ENCODE measurements around the gene AGT. TPM values are rescaled to one million over a fixed set of nuclear protein-coding genes. Genes with fewer than 3 reads are reported as not detected.
"Not testable (repeated sequence)": the region's sequence is repeated elsewhere in the genome, so short reads cannot be mapped to it uniquely, and the experiment has no call there.

Gene AGT
- polyA plus RNA-seq, 4 donors: 12.0 to 41.5 (median 17.8) TPM

- DNase-seq (ENCODE audit: low read depth in 4 of 4, low spot score in 3 of 4): no peak
Observed at GRCh38 chr1:230708631-230709580, 5.0 kb downstream of the AGT start.

- no peak for DNase-seq (ENCODE audit: low read depth in 4 of 4, low spot score in 3 of 4)
Observed at GRCh38 chr1:230707732-230708630, 5.9 kb downstream of the AGT start.

- DNase-seq (ENCODE audit: low read depth in 4 of 4, low spot score in 3 of 4): no peak
Observed at GRCh38 chr1:230706887-230707731, 6.8 kb downstream of the AGT start.

- DNase-seq (ENCODE audit: low read depth in 4 of 4, low spot score in 3 of 4): no peak
Observed at GRCh38 chr1:230706020-230706699, 7.8 kb downstream of the AGT start.

- no peak for DNase-seq (ENCODE audit: low read depth in 4 of 4, low spot score in 3 of 4)
Observed at GRCh38 chr1:230705289-230706019, 8.5 kb downstream of the AGT start.

- no peak for DNase-seq (ENCODE audit: low read depth in 4 of 4, low spot score in 3 of 4)
Observed at GRCh38 chr1:230704830-230705229, 9.1 kb downstream of the AGT start.

GRCh38 chr1:230703679-230704385 lies 10.1 kb downstream of the AGT start:
- no peak for DNase-seq (ENCODE audit: low read depth in 4 of 4, low spot score in 3 of 4)

GRCh38 chr1:230702934-230703678 lies 10.8 kb downstream of the AGT start:
- DNase-seq (ENCODE audit: low read depth in 4 of 4, low spot score in 3 of 4): peak in 2 of 4 donors; percentile 18 to 44

GRCh38 chr1:230701895-230702768 lies 11.8 kb downstream of the AGT start:
- no peak for DNase-seq (ENCODE audit: low read depth in 4 of 4, low spot score in 3 of 4)

GRCh38 chr1:230701434-230701833 lies 12.5 kb downstream of the AGT start:
- DNase-seq (ENCODE audit: low read depth in 4 of 4, low spot score in 3 of 4): no peak

- no peak for DNase-seq (ENCODE audit: low read depth in 4 of 4, low spot score in 3 of 4)
Observed at GRCh38 chr1:230700132-230700531, 13.8 kb downstream of the AGT start.

GRCh38 chr1:230699716-230700115 lies 14.2 kb downstream of the AGT start:
- DNase-seq (ENCODE audit: low read depth in 4 of 4, low spot score in 3 of 4): no peak

- DNase-seq (ENCODE audit: low read depth in 4 of 4, low spot score in 3 of 4): not testable (repeated sequence)
Observed at GRCh38 chr1:230698964-230699363, 15.0 kb downstream of the AGT start.

- no peak for DNase-seq (ENCODE audit: low read depth in 4 of 4, low spot score in 3 of 4)
Observed at GRCh38 chr1:230698130-230698529, 15.8 kb downstream of the AGT start.

- no peak for DNase-seq (ENCODE audit: low read depth in 4 of 4, low spot score in 3 of 4)
Observed at GRCh38 chr1:230696722-230697437, 17.0 kb downstream of the AGT start.

- no peak for DNase-seq (ENCODE audit: low read depth in 4 of 4, low spot score in 3 of 4)
Observed at GRCh38 chr1:230696218-230696617, 17.7 kb downstream of the AGT start.
